Measurements from ENCODE around the gene B3GALT4.

The B3GALT4 gene

GRCh38 chr6:33315793-33316602, 39.1 kb downstream of the B3GALT4 start:
- no peak for DNase-seq

GRCh38 chr6:33316603-33317418, 39.9 kb downstream of the B3GALT4 start:
- no peak for DNase-seq

- DNase-seq, result peak; percentile 82
These were observed 40.4 kb downstream of the B3GALT4 start for GRCh38 chr6:33317419-33317668.

- peak; percentile 98 for DNase-seq
These were observed 40.9 kb downstream of the B3GALT4 start, which contains the start of gene ZBTB22 for GRCh38 chr6:33317669-33318425. TSS of gene ZBTB22 (minus strand) at chr6:33317744. CDS start at chr6:33316916, 828 bp downstream.

GRCh38 chr6:33318426-33319073, 41.6 kb downstream of the B3GALT4 start:
- DNase-seq, result no peak

GRCh38 chr6:33319939-33320314, 43.0 kb downstream of the B3GALT4 start:
- DNase-seq, result no peak

- no peak for DNase-seq
These were observed 43.6 kb downstream of the B3GALT4 start for GRCh38 chr6:33320315-33321181.

GRCh38 chr6:33321227-33321626, 44.3 kb downstream of the B3GALT4 start:
- no peak for DNase-seq

GRCh38 chr6:33323623-33323948, 46.7 kb downstream of the B3GALT4 start:
- DNase-seq, result no peak

GRCh38 chr6:33324125-33324524, 47.2 kb downstream of the B3GALT4 start:
- DNase-seq, result no peak
